ENCODE measurements around the gene PLCB1.

Gene PLCB1

DNA sequence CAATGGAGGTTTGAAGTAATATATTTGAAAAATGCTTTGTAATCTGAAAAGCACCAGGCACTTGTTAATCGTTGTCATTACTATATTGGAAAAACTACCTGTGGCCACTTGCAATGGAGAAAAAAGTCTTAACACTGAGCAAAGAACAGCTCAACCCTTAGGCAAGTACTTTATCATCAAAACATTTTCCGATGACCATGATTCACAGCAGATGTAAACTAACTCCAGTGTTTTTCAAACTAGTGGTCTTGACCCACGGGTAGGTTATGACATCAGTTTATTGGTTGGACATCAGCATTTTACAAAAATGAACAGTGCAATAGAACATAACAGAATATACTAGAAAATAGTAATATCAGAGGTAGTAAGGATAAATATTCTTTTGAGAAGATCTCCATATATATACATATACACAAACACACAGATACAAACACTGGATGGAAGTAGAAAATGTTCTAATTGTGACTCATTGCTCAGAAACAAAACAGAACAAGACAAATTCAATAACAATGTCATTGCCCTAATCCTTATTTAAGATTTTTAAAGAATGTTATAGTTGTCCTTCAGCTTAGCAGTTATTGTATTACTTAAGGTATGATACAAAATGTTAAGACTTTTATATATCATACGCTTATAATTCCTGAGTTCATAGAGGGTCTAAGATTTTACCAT is 123.0 kb downstream of the PLCB1 start:
- H3K36me3 ChIP-seq (ENCODE audit: insufficient read depth, low read length), result no peaks in the 10 kb centered on the region
- H3K79me2 ChIP-seq (ENCODE audit: insufficient read depth, low read length), result peaks cover 42% of the 10 kb centered on the region
- H3K9me3 ChIP-seq (ENCODE audit: insufficient read depth, low read depth, low read length), result no peaks in the 10 kb centered on the region
- no peak overlapping the region for H3K4me3 ChIP-seq (ENCODE audit: low read length, poor library complexity, severe bottlenecking)
- TF ChIP-seq EZH2phosphoT487 (IDR thresholded peaks at IDR 0.05; ENCODE audit: borderline replicate concordance), result no peak
- no peak for TF ChIP-seq CTCF (conservative IDR thresholded peaks at IDR 0.05; ENCODE audit: low read length)
- H3F3A ChIP-seq (ENCODE audit: low read depth), result no peaks in the 10 kb centered on the region
- no peak overlapping the region for H3K9ac ChIP-seq (ENCODE audit: low read depth, low read length, poor library complexity, severe bottlenecking)
- no peaks in the 10 kb centered on the region for H4K20me1 ChIP-seq (ENCODE audit: insufficient read depth, low read length, poor library complexity, severe bottlenecking)
- no peaks in the 10 kb centered on the region for H3K27me3 ChIP-seq (ENCODE audit: insufficient read depth, low read length, poor library complexity, severe bottlenecking)
- no peaks in the 10 kb centered on the region for H3K9me2 ChIP-seq (replicated peaks; ENCODE audit: low read depth, low read length)
- no peak overlapping the region for H2AFZ ChIP-seq (ENCODE audit: low read length)
- H3K4me1 ChIP-seq (ENCODE audit: insufficient read depth, low read length, poor library complexity, severe bottlenecking), result peaks cover 50% of the 10 kb centered on the region
- no peak overlapping the region for H3K4me2 ChIP-seq (ENCODE audit: low read depth, low read length, poor library complexity, severe bottlenecking)

DNA sequence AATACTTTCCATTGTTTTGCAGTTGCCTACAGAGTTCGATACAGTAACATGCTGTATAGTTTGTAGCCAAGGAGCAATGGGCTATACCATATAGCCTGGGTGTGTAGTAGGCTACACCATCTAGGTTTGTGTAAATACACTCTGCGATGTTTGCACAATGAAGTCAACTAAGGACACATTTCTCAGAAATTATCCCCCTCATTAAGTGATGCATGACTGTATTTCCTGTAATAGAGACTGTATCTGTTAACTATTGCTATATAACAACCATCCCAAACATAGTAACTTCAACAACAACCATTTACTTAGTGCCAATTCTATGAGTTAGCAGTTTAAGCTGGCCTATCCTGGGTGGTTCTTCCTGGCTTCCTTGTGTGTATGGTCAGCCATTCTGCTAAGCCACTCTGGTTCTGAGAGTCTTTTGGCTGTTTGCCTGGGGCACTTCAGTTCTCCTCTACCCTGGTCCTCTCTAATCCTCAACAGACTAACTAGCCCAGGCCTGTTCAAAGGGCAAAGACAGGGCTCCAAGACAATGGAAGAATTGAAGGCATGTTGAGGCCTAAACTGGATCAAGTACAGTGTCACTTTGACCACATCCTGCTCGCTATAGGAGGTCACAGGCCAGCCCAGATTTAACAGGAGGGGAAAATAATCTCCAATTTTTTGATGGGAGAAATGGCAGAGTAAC is 124.0 kb downstream of the PLCB1 start:
- Histone ChIP-seq H3K9me3 (ENCODE audit: insufficient read depth, low read depth, low read length) (no peaks in the 10 kb centered on the region), H3K27me3 (ENCODE audit: insufficient read depth, low read length, poor library complexity, severe bottlenecking) (no peaks in the 10 kb centered on the region), H2AFZ (ENCODE audit: low read length) (no peak overlapping the region), H3K4me3 (ENCODE audit: low read length, poor library complexity, severe bottlenecking) (no peak overlapping the region), H3K9me2 (replicated peaks; ENCODE audit: low read depth, low read length) (no peaks in the 10 kb centered on the region), H3K36me3 (ENCODE audit: insufficient read depth, low read length) (no peaks in the 10 kb centered on the region), H3K9ac (ENCODE audit: low read depth, low read length, poor library complexity, severe bottlenecking) (no peak overlapping the region), H3K4me2 (ENCODE audit: low read depth, low read length, poor library complexity, severe bottlenecking) (no peak overlapping the region), H3K4me1 (ENCODE audit: insufficient read depth, low read length, poor library complexity, severe bottlenecking) (peaks cover 39% of the 10 kb centered on the region), H4K20me1 (ENCODE audit: insufficient read depth, low read length, poor library complexity, severe bottlenecking) (no peaks in the 10 kb centered on the region), H3F3A (ENCODE audit: low read depth) (no peaks in the 10 kb centered on the region), H3K79me2 (ENCODE audit: insufficient read depth, low read length) (peaks cover 46% of the 10 kb centered on the region)
- TF ChIP-seq CTCF (conservative IDR thresholded peaks at IDR 0.05; ENCODE audit: low read length) (no peak), EZH2phosphoT487 (IDR thresholded peaks at IDR 0.05; ENCODE audit: borderline replicate concordance) (no peak)

GRCh38 chr20:8260837-8261251 is 128.8 kb downstream of the PLCB1 start:
- Histone ChIP-seq H3K27me3 (ENCODE audit: insufficient read depth, low read length, poor library complexity, severe bottlenecking) (no peaks in the 10 kb centered on the region), H3K36me3 (ENCODE audit: insufficient read depth, low read length) (no peaks in the 10 kb centered on the region), H3K4me2 (ENCODE audit: low read depth, low read length, poor library complexity, severe bottlenecking) (no peak overlapping the region), H3K9me3 (ENCODE audit: insufficient read depth, low read depth, low read length) (no peaks in the 10 kb centered on the region), H3K9ac (ENCODE audit: low read depth, low read length, poor library complexity, severe bottlenecking) (no peak overlapping the region), H3K4me3 (ENCODE audit: low read length, poor library complexity, severe bottlenecking) (no peak overlapping the region), H2AFZ (ENCODE audit: low read length) (no peak overlapping the region), H3K4me1 (ENCODE audit: insufficient read depth, low read length, poor library complexity, severe bottlenecking) (peaks cover 24% of the 10 kb centered on the region), H4K20me1 (ENCODE audit: insufficient read depth, low read length, poor library complexity, severe bottlenecking) (no peaks in the 10 kb centered on the region), H3F3A (ENCODE audit: low read depth) (no peaks in the 10 kb centered on the region), H3K9me2 (replicated peaks; ENCODE audit: low read depth, low read length) (no peaks in the 10 kb centered on the region), H3K79me2 (ENCODE audit: insufficient read depth, low read length) (peaks cover 28% of the 10 kb centered on the region)
- TF ChIP-seq CTCF (conservative IDR thresholded peaks at IDR 0.05; ENCODE audit: low read length), result 0 out of 2 replicates have a peak, but pooled peaks have one; percentile 25
- TF ChIP-seq EZH2phosphoT487 (IDR thresholded peaks at IDR 0.05; ENCODE audit: borderline replicate concordance), result no peak
